NCI-H345 treated with DMSO at 0.1 percent for 48 hours (cell line): Measurements from ENCODE around the gene ZNF766.
"Not testable (repeated sequence)": the region's sequence is repeated elsewhere in the genome, so short reads cannot be mapped to it uniquely, and the experiment has no call there.

Experiments
- DNase-seq: peaks from one replicate; lab custom pipeline; 2025; ENCODE audit not compliant: unreplicated experiment; lab: John Stamatoyannopoulos, UW

ZNF766 gene

DNA sequence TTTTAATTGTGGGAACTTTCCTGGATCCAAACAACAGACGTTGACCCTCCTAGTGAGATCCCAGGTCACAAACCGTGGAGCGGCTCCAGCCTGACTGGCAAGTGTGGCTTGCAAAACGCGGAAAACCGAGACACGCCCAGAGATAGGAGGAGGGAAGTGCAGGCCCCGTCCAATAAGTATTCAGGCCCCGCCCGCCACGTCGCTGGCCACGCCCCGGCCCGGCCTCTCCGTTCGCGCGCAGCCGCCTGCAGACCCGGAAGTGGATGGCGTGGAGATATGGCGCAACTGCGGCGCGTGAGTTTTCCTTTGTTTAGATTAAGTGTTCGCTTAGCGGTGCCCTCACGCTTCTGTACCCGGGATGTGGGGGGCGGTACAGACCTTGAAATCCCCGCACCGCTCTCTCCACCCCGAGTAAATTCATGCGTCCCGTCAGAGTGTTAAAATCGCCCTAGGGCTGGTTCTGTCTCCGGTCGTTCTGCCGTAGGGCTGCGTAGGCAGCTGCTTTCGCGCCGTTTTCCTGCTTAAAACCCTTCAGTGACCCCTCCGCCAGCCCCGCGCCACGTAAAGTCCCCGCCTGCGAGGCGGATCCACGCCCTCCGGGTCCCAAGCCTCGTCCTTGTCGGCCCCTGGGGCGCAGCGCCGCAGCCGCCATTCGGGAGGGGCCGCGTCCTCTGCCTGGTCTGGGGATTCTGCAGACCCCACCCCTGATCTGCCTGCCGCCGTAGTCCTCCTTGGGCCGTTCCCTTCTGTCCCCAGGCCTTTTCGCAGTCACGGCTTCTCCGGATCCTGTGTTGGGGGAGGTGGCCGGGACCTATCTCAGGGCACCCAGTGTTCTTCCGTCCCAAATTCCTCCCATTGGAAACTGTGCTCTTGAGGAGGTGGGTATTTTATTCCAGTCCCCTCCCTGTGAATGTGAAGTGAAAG, at the start of gene ZNF766:
ZNF766 (plus strand) TSS at position 250 of the 924 bp plus-strand sequence; CDS start at position 277, 27 bp downstream.
- DNase-seq = peak; percentile 69

DNA sequence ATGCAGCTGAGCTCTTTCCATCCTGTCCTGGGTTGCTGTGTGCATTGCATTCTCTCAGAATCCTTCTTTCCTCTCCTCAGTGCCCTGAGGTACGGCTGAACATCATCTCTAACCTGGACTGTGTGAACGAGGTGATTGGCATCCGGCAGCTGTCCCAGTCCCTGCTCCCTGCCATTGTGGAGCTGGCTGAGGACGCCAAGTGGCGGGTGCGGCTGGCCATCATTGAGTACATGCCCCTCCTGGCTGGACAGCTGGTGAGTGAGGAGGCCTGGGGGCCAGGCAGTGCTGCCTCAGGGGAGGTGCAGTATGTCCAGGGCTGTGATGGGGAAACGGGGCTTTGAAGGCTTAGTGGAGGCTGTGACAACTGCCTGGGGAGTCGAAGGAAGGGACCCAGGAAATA, 49.8 kb upstream of the ZNF766 start:
- no peak for DNase-seq

DNA sequence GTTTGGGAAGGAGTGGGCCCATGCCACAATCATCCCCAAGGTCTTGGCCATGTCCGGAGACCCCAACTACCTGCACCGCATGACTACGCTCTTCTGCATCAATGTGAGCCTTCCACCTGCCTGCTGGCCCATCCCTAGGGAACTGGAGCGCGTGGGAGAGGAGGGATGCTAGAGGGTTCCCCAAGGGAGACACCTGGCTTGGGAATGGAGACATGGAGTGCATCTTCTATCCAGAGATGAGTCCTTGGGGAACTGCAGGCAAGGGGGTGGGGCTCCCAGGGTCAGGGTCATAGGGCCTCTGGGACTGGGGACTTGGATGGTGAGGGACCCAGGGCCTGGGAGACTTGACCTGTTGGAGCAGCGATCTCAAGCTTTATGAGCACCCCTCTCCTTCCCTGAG, 48.4 kb upstream of the ZNF766 start:
- no peak for DNase-seq

DNA sequence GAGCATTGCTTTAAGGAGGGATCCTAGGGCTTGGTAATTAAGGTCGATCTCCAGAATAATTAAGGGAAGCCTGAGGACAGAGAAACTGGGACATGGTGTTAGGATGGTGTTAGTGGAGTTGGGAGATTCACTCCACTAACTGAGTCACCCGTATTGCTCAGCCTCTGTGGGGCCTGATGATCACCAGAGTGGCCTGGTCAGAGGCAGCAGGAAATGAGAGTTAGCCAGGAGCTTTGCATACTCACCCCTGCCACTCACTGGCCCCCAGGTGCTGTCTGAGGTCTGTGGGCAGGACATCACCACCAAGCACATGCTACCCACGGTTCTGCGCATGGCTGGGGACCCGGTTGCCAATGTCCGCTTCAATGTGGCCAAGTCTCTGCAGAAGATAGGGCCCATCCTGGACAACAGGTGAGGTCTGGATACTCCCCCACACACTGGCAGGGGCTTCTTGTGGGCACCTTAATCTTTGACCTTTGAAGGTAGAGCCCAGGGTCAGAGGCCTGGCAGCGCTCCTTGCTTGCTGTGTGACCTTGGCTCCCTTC, 47.5 kb upstream of the ZNF766 start:
- no peak for DNase-seq

DNA sequence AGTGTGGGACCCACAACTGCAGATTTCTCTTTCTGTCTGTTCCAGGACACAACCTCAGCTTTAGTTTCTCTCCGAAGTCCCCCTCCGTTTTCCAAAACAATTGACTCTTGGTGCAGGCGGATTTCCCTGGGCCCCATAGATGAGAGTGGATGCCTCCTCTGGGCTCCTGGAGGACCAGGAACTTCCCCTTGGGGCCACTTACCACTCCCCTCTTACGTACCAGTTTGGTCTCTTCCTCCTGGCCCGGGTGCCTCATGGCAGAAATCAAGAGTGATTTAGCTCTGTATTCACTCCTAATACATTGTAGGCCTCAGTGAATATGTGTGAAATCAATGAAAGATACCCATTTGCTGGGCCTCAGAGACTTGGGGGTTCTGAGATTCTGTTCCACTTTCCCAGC, 45.2 kb upstream of the ZNF766 start:
- DNase-seq = no peak

DNA sequence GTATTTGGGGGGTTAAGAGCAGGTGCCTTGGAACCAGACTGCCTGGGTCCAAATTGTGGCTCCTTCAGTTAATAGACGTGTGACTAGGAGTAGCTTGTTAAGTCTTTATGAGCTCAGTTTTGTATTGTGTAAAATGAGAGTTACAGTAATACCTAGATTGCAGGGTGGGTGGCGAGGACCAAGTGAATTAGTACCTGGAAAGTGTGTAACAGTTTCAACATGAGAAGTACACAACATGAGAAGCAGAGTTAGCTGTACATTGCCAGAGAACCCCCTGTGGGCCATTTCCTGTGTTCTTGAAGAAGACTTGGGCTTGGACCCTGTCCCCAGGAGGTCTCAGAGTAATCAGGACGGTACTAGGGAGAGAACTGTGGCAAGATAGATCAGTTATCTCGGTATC, 42.7 kb upstream of the ZNF766 start:
- DNase-seq = no peak

DNA sequence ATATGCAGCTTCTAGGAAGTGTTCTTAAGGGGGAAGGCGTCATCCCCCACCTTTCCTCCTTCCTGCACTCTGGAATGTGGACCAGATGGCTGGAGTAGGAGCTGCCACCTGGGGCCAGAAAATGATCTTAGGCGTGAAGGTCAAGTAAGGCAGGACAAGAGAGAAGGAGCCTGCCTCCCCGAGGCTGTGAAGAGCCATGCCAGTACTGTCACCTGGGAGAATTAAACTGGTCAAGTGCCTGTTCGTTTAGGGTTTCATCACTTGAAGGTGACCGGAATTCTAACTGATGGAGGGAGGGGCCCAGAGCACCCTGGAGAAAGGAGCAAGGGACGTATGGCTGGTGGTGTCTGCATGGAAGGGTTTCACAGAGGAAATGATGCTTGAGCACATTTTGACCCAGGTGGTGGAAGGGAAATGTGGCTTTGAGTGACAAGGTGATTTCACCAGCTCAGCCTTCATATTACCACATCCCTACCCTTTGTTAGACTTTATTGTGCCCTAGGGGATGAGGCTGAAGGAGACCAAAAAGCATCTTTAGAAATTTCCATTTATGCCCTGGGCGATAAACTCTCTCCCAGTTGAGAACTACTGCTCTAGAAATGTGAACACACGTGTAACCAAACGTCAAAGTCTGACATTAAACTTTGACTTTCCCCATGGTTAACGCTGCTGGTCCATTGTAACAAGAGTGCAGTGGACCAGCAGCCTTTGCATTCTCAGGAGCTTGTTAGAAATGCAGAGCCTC, 42.0 kb upstream of the ZNF766 start:
- DNase-seq = no peak

DNA sequence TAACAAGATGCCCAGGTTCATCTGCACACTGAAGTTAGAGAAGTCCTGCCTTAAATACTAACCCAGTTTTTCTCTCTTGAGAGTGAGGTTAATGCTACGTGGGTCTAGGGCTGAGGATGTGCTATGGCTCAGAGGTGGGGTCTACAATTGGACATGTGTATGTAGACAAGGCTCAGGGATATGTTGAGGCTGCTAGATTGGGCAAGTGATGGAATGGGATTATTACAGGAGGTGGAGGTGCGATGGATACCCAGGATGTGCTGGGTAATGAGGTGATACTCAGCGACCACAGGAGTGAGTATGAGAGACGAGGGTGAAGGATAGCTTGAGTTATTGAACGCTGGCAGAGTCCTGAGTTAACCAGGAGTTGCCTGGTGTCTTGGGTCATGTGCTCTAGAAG, 41.4 kb upstream of the ZNF766 start:
- no peak for DNase-seq

DNA sequence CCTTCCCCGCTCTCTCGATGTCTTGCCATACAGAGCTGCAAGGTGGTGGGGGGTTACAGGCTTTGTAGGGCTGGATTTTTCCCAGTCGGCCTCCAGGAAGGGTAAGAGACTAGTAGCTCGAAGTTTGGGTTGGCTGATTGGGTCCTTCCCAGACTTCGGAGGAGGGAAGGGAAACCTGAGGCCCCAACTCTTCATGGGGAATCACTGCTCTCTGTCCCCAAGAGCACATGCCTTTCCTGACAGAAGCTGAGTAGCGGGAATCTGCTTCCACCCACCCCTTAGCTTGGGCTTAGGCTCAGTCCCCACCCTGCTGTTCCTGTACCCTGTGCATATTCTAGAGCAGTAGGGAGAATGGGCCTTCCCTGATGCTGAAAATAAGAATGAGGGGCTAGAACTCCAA, 39.9 kb upstream of the ZNF766 start:
- no peak for DNase-seq

DNA sequence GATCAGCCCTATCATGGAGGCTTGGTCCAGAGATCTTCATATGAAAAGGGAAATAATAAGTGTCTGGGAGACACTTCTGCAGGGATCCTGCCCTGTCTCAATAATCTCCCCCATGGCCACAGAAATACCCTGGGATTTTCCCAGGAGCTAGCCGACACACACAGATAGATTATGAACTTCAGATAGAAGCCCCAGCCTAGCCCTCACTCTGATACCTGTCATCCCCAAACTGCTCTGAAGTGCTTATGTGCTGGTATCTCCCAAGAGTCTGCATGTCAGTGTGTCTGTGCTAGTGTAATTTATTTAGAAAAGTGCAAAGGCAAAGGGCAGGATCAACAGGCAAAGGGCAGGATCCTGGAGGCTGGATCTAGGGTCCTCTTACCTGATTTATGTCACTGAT, 38.7 kb upstream of the ZNF766 start:
- DNase-seq = no peak

DNA sequence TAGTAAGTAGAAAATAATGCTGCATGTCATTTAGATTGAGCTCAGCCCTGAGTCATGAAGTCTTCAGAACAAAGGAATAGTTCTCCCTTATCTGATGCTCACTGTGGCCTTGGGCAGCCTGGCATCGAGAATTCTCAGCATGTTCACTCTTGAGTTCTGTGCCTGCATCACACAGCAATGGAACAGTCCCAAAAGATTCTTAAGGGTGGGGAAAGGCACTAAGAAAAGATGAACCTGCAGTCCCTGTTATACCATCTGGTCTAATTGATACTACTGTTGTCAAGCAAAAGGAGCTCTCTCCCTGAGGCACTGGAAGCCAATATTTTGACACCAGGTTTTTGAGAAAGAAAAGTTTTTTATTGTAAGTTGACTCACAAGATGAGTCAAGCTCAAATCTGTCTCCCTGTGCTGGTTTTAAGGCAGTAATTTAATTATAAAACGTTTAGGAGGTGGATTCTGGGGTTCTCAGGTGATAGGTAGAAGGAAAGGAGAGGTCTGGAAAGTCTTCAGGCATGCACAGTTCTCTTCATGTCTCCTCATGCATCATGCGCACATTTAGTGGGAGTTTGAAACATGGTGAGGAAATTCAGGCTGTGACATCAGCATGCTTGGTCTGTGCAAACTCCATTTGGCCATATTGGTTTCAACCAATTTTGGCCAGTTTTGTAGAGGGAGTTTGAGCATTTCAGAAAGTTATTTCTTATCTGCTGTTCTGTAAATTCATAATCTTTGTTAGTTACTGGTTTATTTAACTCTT, 38.1 kb upstream of the ZNF766 start:
- no peak for DNase-seq

DNA sequence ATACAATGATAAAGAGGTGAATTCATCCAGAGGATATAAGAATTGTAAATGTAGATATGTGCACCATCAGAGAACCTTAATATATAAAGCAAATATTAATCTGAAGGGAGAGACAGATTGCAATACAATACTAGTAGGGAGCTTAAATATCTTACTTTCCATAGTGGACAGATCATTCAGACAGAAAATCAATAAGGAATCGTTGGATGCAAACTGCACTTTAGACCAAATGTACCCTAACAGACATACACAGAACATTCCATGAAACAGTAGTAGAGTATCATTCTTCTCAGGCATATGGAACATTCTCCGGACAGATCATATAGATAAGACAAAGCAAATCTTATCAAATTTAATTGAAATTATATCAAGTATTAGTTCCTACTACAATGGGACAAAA, 35.0 kb upstream of the ZNF766 start:
- no peak for DNase-seq

DNA sequence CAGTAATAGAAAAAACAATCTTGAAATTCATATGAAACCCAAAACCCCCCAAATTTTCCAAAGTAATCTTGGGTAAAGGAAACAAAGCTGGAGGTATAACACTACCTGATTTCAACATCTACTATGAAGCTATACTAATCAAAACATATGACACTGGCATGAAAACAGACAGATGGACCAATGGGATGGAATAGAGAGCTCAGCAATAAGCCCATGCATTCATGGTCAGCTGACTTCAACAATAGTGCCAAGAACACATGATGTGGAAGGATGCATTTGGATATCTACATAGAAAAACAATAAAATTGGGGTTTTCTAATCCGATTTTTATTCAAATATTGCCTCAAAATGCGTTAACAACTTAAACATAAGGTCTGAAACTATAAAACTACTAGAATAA, 32.2 kb upstream of the ZNF766 start:
- no peak for DNase-seq

DNA sequence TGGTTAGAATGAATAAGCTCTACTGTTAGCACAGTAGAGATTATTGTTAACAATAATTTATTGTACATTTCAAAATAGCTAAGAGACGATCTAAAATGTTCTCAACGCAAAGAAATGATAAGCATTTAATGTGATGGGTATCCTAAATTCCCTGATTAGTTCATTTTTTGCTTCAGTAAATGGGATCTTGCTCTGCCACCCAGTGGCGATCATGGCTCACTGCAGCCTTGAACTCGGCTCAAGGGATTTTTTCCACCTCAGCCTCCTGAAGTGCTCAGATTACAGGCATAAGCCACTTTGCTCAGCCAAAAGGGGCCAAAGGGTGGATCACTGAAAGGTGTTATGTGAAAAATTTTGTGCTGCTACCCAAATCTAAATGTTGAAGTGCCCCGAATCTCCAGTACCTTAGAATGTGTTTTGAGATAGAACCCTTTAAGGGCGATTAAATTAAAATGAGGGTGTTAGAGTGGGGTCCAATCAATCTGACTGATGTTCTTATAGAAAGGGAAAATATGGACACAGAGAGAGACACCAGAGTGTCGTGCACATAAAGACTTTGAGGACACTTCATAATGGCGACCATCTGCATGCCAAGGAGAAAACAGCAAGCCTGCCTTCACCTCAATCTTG, 31.5 kb upstream of the ZNF766 start:
- DNase-seq = peak; percentile 1

DNA sequence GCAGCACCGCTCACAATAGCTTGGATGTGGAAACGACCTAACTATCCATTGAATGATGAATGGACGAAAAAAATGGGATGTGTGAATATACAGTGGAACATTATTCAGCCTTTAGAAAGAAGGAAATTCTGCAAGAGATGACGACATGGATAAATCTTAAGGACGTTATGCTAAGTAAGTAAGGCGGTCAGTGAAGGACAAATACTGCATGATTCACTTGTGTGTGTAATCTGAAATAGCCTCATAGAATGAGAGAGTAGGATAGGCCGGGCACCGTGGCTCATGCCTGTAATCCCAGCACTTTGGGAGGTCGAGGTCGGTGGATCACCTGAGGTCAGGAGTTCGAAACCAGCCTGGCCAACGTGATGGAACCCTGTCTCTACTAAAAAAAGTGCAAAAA, 25.4 kb upstream of the ZNF766 start:
- no peak for DNase-seq

DNA sequence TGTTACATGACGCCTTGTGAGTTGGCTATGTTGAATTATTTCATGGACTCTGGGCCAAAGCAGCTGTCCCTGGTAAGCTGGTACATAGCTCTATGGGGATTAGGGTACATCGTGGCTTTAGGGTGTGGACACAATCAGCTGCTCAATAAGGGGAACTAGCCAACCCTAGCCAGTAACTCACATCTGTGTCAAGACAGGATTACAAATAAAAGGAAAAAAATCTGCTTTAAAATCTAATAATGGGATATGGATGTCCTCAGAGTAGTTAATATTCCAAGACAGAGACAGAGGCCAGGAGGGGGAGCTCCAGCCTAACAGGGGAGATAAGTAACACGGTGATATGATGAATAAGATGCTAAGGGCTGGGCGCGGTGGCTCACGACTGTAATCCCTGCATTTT, 21.1 kb upstream of the ZNF766 start:
- DNase-seq = peak; percentile 1

DNA sequence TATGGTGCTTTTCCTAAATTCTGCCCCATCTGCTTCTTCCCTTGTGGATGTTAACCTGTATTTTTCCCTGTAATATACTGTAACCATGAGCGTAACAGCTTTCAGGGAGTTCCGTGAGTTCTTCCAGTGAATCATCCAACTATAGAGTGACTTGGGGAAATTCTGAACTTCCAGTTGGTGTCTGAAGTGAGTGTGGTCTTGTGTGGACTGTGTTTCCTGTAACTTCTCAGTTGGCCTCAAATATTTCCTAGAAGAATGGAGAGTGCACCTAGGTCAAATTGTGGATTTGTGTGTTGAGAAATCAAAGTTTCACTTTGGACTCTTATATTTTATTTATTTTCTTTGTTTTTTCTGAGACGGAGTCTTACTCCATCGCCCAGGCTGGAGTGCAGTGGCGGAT, 11.0 kb upstream of the ZNF766 start:
- no peak for DNase-seq

DNA sequence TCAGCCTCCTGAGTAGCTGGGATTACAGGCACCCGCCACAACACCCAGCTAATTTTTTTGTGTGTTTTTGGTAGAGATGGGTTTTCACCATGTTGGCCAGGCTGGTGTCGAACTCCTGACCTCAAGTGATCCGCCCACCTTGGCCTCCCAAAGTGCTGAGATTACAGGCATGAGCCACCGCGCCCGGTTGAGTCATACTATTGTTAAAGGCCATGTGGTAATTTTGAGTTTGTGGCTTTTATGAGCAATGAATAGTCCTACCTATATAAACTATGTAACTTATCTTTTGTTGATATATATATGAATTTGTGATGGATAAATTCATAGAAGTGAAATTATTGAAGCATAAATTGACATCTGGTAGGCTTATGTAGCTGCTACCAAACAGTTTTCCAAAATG, 3.8 kb upstream of the ZNF766 start:
- not testable (repeated sequence) for DNase-seq

DNA sequence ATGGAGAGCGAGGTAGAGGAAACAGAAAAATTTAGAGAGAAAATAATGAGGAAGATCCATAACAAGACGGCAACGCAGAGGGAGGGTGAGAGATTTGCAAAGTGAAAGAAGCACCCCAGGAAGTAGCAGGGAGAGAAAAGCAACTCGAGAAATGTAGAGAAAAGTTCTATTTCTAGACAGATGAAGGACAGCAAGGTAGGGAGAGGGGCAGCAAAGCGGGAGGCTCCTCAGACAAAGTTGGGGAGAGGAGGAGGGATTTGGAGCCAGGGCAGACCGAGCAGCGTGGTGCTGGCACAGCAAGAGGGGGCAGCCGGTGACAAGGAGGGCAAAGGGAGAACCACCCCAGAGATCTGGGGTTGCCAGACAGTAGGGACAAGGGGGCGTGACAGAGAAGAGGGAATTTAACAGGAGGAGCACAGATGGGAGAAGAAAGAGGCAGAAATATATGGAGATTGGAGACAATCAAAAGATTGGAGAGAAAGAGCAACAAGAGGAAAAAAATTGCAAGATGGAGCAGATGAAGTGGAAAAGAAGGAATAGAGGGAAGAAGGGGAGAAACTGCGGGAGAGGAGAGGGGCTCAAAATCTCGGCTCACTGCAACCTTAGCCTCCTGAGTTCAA, 989 bp downstream of the ZNF766 start:
- DNase-seq = no peak

DNA sequence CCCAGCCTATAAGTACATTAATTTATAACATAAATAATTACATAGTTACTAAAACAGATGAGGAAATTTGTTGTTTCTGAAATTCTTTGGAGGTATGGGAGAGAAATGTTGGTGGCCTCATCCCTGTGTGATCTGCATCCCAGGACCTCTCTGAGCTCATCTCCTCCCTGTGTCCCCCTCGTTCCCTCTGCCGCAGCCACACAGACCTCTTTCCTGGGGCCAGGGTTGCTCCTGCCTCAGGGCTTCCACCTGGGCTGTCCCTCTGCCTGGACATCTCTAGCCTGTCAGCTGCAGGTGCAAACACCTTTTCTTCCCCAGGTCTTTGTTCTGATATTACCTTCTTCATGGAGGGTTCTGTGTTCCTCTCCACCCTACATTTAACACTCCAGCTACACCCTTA, 3.9 kb downstream of the ZNF766 start:
- DNase-seq = no peak
